Stimulated activated naive CD4-positive, alpha-beta T cell (primary cell): ENCODE results near the gene AHI1.

Source experiments
- DNase-seq, 6 experiments: peaks; one replicate each; lab custom pipeline; 2025; lab: John Stamatoyannopoulos, UW

The AHI1 gene

DNA sequence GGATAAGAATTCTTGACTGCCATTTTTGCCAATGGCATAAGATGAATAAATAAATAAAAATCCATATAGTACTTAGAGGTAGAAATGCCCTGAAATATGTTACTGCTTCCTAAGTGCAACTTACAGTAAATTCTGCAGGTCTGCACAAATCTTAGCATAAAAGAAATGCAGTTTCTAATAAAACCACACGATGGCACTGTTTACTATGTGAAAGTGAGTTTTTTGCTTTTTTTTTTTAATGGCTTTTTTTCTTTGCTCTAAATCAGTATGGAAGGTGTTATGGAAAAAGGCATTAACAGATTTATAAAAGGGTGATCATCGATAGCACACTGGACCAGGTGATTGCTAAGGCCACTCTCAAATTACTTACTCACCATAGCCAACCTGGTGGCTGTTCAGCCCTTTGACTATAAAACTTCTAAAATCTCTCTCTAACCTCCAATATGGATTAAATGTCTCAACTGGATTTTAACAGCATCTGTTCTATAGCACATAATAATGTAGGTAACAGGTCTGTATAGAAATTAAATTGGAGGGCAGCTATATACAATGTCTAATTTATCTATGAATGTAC, 45.8 kb downstream of the AHI1 start:
- DNase-seq, result peak in 3 of 6 experiments; percentile 6 to 47 (median 45)

DNA sequence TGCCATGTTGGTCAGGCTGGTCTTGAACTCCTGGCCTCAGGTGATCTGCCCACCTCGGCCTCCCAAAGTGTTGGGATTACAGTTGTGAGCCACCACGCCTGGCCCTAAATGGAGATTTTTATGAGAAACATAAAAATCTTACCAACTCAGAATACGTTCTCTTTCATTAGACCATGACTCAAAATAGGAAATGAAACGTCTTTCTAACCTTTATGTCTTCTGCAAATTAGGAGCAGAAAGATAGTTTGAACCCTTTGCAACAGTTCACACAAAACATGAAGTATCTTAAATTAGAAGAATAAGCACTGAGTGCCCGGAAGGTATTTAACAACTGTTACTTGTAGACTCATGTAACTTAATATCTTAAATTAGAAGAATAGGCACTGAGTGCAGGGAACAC, 48.3 kb downstream of the AHI1 start:
- no peak for DNase-seq

DNA sequence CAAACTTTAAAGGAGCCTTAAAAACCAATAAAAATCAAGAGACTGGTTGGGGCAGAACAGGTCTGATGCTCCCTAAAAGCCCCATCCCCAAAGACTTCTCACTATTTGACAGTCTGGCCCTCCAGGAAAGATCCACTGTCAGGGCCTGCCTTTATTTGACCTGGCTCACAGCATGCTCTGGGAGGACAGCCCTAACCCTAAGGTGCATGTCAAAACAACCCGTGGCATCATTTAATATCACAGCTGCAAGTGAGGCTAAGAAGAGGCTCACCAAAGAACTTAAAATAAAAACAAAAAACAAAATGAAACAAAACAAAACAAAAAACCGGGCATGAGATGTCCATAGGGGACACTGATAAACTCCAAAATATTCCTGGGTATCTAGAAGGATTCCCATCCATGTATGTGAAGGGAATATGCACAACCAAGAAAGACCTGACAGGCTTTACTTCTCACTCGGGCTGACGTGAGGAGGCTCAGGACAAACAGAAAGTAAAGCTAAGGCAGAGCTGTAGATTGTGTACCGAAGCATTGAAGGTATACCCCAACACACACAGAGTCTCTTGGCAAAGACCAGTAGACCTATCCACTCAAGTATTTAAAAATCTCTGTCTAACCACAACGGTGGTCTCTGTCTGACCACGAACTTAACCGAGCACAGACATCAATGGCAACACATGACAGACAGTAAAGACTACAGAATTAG, 57.3 kb downstream of the AHI1 start:
- DNase-seq, result peak in 3 of 6 experiments; percentile 6 to 16 (median 11)

DNA sequence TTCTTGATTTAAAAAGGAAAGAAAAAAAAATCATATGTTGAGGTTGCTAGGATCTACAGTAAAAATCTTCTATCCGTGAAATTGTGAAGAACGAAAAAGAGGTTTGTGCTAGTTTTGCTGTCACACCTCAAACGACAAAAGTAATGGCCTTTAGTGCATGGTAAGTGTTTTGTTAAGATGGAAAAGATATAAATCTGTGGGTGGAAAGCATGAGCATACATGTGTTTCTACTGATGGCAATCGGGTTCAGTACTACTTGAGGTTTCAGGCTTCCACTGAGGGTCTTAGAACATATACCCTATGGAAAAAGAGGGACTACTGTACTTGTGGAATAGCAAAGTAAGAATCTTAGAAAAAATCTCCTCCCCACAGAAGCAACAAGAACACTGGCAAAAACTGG, 58.0 kb downstream of the AHI1 start:
- no peak for DNase-seq

DNA sequence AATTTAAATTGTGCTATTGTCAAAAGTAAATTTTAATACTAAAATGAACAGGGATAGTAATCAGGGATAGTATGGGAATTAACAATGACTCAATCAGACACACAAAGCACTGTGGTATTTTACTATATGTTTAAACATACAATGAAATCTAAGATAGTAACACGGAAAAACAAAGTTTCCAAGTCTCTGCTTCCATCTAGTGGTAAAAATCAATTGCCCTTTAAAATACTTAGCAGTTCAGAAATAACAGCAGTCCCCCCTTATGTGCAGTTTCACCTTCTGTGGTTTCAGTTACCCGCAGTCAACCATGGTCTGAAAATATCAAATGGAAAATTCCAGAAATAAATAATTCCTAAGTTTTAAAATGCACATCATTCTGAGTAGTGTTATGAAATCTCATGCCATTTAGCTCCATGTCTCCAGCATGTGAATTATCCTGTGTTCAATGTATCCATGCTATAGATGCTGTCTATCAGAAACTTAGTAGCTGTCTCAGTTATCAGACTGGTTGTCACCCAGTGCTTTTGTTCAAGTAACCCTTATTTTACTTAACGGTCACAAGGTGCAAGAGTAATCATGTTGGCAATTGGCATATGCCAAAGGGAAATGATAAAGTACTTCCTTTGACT, 58.5 kb downstream of the AHI1 start:
- DNase-seq, result peak in 3 of 6 experiments; percentile 3 to 33 (median 22)

DNA sequence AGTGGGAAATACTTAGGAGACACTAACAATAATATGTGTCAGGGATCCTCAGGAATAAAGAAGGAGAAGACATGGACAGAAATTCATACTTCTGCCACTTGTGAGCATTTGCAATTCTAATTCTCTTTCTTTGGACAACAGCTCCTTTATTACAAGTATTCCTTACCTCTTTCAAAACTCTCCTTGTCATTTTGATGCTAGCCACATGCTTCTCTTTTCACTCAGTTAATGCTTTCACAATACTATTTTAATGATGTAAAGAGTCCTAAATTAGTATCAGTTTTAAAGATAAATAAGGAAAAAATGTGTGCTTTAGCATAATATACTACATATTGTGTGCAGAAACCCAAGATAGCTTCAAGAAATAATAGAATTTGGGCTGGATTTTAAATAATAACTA, 62.5 kb downstream of the AHI1 start:
- no peak for DNase-seq

DNA sequence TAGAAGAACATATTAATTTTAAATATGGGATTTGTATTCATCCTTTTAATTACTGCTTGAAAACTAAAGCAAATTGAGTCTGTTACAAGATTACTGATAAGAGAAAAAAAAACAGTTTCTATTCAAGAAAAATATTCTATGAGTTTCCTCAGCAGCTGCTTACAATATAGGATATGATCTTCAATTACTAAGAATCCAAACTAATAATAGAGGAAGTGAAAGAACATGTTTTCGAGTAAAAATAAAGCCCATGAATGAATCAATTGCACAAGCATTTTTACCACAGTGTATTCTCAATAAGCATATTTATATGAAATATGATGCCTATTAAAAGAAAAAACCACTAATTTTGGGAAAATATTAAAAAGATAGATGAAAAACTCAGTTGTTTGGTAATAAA, 63.4 kb downstream of the AHI1 start:
- no peak for DNase-seq

DNA sequence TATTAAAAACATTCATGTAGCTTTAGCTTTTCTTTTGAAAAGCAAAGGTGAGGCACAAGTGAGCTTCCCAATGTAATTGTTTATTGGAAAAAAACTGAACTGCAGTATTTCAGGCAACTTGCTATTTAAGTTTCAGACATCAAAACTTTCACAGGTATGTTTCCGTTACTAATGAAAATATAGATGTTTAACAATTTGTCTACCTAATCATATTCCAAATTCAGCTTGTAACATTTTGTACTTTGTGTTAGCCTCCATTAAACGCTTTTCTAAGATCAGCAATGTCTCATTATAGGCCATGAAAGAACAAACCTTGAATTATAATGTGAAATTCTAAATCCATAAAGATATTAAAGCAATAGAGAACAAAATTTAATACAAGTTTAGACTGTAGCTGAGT, 69.5 kb downstream of the AHI1 start:
- no peak for DNase-seq

DNA sequence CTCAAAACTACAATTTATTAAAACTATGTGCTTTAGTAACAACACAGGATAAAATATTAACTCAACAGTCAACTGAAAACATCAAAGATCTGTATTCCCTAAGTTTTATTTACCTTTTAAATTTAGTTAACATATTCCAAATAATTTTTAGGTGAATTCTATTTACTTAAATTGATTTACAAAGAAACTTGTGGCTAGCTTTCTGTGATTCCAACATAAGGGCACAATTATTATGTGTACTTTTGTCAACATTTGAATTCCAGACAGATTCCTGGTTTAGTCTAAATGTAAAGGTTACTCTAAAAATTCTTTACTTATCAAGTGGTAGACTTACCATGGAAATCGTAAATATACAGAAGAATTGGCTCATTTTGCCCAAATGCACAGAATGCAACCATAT, 70.7 kb downstream of the AHI1 start:
- no peak for DNase-seq

DNA sequence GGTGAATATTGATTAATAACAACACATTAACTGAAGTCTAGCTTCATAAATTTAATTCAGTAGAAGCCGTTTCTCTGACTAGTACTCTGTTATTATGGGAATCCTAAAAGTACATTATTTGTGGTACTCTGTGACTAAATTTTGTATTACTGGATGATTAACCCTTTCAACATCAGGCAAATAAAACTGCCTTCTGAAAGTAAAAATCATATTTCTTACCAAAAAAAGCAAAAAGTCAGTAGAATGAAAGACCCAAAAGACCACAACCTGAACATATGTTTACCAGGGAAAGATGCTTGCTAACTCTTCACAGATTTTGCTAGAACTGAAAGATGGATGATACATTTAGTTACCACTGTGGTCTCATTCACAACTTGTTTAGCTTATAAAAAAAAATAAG, 73.2 kb downstream of the AHI1 start:
- no peak for DNase-seq

DNA sequence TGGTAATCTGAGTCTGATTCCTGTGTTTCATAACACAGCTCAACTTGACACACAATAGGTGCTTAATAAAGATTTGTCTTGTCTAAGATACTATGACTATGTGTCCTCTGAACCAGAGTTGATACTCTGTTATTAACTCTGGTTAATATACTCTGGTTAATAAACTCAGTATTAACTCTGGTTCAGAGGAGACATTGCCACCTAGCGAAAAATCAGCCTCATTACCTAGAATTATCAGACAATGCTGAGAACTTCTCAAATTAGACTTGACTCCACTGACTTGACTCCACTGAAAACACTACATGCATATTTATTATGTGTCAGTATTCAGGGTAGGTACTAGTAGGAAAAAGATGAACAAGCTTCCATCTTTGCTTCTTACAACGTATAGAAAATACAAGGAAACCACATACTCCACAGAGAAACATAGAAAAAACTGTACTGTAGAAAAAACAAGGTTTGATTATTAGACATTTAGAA, 73.9 kb downstream of the AHI1 start:
- peak in 2 of 6 experiments; percentile 7 to 21 for DNase-seq

DNA sequence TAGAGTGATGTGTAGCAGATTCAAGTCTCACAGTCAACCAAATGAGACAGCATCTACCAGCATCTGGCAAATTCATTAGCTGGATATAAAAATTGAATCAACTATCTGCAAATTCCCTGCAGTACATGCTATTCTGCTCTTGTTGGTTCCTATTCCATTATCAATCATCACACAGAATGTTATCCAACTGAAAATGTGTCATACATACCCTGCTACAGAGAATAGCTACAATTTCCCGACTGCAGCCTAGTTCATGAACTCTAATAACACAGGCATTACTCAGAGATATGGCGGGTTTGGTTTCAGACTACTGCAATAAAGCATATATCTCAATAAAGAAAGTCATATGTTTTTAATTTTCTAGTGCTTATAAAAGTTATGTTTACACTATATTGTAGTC, 78.4 kb downstream of the AHI1 start:
- DNase-seq, result no peak

DNA sequence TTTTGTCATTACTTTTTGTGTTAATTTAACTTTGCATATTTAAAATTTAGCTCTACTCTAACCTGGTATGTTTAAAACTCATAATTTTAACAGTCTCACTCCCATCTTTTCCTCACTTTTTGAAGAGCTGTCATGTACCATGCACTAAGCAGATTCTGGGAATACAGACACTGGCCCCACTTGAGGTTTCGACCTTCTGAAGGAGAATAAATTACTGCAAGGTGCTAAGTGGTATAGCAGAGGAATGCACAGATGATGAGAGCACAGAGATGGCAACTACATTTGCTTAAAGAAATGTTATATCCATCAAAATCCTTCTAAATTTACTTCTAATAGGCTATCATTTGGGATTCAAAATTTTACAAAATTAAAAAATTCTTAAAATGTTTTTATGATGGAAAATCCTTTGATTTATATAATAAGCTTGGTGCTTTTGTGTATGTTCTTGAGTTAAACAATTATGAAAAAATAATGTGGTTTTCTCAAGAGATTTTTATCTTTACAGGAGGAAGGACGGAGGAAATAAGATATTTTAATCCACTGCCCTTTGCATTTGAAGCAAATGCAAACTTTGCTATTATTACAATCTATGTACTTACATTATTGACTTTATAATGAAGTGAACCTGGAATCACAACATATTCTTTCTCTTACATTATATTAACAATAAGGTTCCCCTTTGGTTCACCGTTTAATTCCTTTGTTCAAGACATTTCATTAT, 79.3 kb downstream of the AHI1 start:
- no peak for DNase-seq

DNA sequence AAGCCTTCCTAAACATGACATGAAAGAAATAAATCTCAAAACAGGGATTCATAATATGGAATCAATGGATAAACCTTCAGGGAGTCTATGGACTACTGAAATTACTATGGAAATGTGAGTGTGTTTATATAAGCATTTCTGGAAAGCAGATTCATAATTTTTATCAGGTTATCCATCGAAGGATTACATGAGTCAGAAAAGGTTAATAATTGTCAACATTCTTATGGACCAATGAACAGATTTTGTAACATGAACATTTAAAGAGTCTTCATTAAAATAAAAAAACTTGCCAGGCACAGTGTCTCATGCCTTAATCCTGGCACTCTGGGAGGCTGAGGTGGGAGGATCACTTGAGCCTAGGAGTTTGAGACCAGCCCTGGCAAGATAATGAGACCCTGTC, 84.8 kb downstream of the AHI1 start:
- no peak for DNase-seq

DNA sequence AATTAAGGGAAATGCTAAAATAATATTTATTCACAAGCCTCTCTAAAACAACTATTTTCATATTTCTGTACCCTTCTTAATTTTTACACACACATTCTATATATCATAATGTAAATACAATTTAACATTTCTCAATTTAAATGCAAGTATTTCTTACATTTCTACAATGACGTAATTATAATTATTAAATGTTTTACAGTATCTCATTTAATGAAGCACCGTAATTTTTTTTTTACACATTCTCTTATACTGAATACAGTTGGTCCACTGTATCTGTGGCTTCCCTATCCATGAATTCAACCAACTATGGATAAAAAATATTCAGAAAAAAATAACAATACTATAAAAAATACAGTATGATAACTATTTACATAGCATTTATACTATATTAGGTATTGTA, 85.7 kb downstream of the AHI1 start:
- DNase-seq, result no peak

DNA sequence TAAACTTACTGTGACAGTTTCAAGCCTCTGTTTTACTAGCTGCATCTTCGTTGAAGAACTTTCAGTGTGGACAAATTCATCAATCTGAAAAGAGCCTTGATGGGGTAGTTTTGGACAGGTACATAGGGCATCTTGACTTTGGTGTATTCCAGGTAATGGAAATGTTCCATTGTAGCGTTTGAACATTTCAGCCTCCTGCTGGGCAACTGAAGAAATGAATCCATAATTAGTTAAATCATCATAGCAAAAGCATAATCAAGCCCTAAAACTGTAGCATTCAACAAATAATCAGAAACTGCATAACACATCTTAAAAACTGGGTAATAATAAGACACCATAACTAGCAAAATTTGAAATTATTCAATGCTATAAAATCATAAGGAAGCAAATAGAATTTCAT, 86.2 kb downstream of the AHI1 start:
- DNase-seq, result no peak

DNA sequence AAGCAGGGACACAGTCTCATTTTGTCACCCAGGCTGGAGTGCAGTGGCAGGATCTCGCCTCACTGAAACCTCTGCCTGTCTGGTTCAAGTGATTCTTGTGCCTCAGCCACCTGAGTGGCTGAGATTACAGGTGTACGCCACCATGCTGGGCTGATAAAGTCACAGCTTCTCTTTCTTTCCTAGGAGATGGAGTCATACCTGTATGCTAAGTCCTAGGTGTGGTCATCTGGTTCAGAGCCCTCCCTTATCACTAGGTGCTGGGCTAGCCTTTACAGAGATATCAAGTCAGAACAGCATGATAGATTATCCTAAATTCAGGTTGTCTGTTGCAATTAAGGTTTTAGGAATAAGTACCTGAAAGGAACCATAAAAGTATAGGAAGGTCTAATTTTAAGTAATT, 86.7 kb downstream of the AHI1 start:
- DNase-seq, result no peak

DNA sequence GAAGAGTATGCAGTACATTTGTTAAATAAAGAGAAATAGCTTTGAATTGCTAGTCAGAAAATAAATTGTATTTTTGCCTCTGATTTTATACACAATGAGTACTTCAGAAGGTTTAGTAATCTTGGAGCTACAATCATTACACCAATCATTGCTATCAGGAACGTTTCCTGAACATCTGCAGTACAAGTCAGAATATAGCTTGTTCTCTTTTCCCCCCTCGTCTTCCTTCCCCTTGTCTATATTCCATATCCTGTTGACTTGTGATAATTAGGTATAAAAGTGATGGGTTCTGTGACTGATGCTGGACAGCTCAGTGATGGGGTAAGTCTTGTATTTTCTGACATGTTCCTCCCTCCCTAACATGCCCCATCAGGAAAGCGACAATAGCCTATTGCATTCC, 94.0 kb downstream of the AHI1 start:
- no peak for DNase-seq

DNA sequence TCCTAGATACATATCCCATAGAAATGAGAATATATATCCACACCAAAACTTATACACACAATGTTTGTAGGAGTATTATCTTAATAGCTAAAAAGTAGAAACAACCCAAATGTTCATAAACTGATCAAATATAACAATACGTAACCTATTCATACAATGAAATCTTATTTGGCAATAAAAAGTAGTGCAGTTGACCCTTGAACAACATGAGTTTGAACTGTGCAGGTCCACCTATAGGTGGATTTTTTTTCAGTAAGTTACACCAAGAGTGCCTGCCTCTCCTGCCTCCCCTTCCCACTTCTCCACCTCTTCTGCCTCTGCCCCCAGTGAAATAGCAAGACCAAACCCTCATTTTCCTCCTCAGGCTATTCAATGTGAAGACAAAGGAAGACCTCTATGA, 95.2 kb downstream of the AHI1 start:
- no peak for DNase-seq

DNA sequence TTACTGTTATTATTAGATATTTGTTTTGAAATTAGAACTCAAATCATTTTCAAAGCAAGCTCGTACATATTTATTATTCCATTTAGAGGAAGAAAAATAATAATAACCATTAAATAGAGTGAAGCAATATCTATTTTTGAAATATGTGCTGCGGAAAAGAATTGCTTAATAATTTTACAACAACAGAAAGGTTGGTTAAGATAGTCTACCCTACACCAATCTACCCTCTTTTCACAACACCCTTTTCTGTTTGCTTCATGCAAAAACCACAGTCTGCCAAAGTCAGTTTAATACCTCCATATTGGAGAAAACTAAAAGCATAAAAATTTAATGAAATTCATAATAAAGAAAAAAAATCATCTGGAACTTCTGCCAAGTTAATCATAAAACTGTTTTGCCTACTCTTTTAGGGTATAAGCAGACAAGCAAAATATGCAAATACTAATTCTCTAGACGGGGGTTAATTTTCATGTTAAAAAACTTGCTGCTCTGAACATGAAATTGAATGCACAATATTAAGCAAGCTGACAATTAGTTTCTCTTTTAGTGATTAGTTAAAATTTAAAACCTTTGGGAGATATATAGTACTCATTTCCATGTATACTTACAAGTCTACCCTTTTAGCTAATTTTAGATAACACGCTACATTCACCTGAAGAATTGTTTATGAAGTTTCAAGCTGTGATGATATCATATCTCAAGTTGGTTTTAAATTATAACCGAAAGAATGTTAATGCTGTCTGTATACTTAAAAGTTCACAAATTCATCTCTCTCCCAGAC, 100.2 kb downstream of the AHI1 start:
- DNase-seq, result no peak

DNA sequence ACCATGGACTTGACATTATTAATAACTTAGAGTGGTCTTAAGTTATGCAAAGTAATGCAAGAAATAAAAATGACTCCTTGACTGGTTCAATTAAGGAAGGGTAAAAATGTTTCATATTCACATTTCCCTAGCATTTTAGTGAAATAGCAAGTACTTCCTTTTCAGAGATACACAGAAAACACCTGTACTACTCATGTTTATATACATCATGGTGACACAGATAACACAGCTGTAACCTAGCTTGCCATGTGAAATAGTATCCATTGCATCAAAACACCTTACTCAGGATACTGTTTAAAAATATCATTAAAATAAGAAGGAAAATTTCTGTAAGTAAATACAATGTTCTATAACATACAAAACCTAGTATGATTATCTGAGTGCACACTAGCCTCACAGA, 102.4 kb downstream of the AHI1 start:
- no peak for DNase-seq

DNA sequence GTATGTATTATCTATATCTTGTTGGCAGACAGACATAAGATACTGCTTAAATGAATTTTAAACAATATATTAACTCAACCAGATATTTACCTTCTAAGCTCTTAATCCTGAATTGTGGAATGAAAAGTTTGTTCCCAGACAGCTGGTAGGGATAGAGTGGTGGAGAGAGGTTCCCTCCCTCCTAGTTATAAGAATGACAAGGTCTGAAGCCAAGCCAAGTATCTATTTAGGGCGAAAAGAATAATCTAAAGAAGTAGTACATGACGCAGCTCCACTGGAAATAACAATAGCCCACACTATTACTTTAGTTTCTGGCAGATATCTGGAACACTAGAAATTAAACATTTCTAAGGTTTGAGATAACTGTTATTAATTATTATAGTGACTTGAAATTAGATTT, 104.3 kb downstream of the AHI1 start:
- DNase-seq, result no peak
